ENCODE data around the gene TRIP10. TPM values are rescaled to one million over a fixed set of nuclear protein-coding genes. Genes with fewer than 3 reads are reported as not detected.

Gene TRIP10
- 54.2 and 57.1 TPM in 2 replicates for total RNA-seq

GRCh38 chr19:6739390-6739882 lies at the start of gene TRIP10:
Gene TRIP10, plus strand, starts transcription at chr19:6739680. Its CDS starts 82 bp downstream, at chr19:6739762.

GRCh38 chr19:6720369-6721137 lies 18.9 kb upstream of the TRIP10 start, which contains the start of gene C3:
Gene C3, minus strand, starts transcription at chr19:6720650. Its CDS starts 61 bp downstream, at chr19:6720589.

GRCh38 chr19:6737284-6737872 lies 2.1 kb upstream of the TRIP10 start, which contains the start of gene GPR108:
Gene GPR108, minus strand, starts transcription at chr19:6737580. Its CDS starts 4 bp downstream, at chr19:6737576.

GRCh38 chr19:6767357-6768235 lies 28.1 kb downstream of the TRIP10 start, which contains the start of gene SH2D3A:
Gene SH2D3A, minus strand, starts transcription at chr19:6767435. Its CDS starts 3,687 bp downstream, at chr19:6763748.

GRCh38 chr19:6772028-6772865 lies 32.8 kb downstream of the TRIP10 start, which contains the start of gene VAV1:
Gene VAV1, plus strand, starts transcription at chr19:6772708. Its CDS starts 100 bp downstream, at chr19:6772808.

Other genes starting within 250 kb of the TRIP10 start
- gene TUBB4A, start 237.4 kb upstream of the TRIP10 start, total RNA-seq = not detected in 2 replicates
- gene TNFSF9, start 208.7 kb upstream of the TRIP10 start, total RNA-seq = 1.0 and 1.3 TPM in 2 replicates
- gene CD70, start 148.5 kb upstream of the TRIP10 start, total RNA-seq = 0.33 and 2.8 TPM in 2 replicates
- not detected in 2 replicates for gene TNFSF14, start 69.5 kb upstream of the TRIP10 start, total RNA-seq
- gene C3, start 19.0 kb upstream of the TRIP10 start, total RNA-seq = 1.1 and 2.3 TPM in 2 replicates
- gene GPR108, start 2.1 kb upstream of the TRIP10 start, total RNA-seq = 37.8 and 43.3 TPM in 2 replicates
- gene SH2D3A, start 27.8 kb downstream of the TRIP10 start, total RNA-seq = 1.2 and 2.1 TPM in 2 replicates
- gene VAV1, start 33.0 kb downstream of the TRIP10 start, total RNA-seq = not detected in 2 replicates
- gene ADGRE1, start 147.9 kb downstream of the TRIP10 start, total RNA-seq = not detected in 2 replicates

All from mammary microvascular endothelial cell (primary cell).